Endothelial cell of umbilical vein (primary cell): ENCODE data around the gene CXCL11. TPM values are rescaled to one million over a fixed set of nuclear protein-coding genes. Genes with fewer than 3 reads are reported as not detected.

Source experiments
- BruUV-seq: library from RNA; stranded (reverse); fragments of 400-500 nt; replicated peaks from 2 replicates; lab custom pipeline; 2021; lab: Mats Ljungman, UMichigan
- CTCF ChIA-PET: fragments of 300-600, 350-600 bp; sonication (Branson Sonifier 250); formaldehyde crosslinking; loops from one replicate; lab custom pipeline; 2021; ENCODE audit warnings: antibody characterized with exemption, inconsistent platforms; lab: Charles Lee
- POLR2A ChIA-PET: fragments of 300-600, 350-600 bp; sonication (Branson Sonifier 250); formaldehyde crosslinking; loops from one replicate; lab custom pipeline; 2021; ENCODE audit warnings: antibody characterized with exemption, inconsistent platforms; lab: Charles Lee
- DNase-seq: peaks from one replicate; pipeline ENCODE4 v3.0.0-alpha.2; 2011; ENCODE audit warnings: low read depth, low spot score
- FAIRE-seq: peaks from 2 replicates; lab custom pipeline; 2011; peaks lifted over from hg19 to GRCh38; lab: Jason Lieb, UNC
- H2AFZ ChIP-seq: 2 replicates; pipeline ENCODE4 v1.6.0; 2012; ENCODE audit warnings: low read depth, low read length, control low read depth, inconsistent platforms
- H3K27ac ChIP-seq: 2 replicates; pipeline ENCODE4 v1.5.1; 2011; ENCODE audit warnings: low read depth, mild to moderate bottlenecking, control low read depth, low read length, moderate library complexity; ENCODE audit not compliant: insufficient read depth
- H3K27me3 ChIP-seq, 2 experiments: 2 replicates each; pipeline versions ENCODE4 v1.6.0 to v1.6.1; 2011; ENCODE audit warnings: low read length in 2 of 2, mixed read lengths in 1 of 2; ENCODE audit not compliant: control insufficient read depth in 2 of 2, insufficient read depth in 2 of 2
- H3K36me3 ChIP-seq, 2 experiments: 2 replicates in 1 of 2; 3 replicates in 1 of 2; pipeline ENCODE4 v1.5.1; 2011; ENCODE audit warnings: low read length in 2 of 2, mild to moderate bottlenecking in 1 of 2, moderate library complexity in 1 of 2; ENCODE audit not compliant: control insufficient read depth in 2 of 2, insufficient read depth in 2 of 2; ENCODE audit errors: extremely low read depth in 1 of 2
- H3K4me1 ChIP-seq: 3 replicates; pipeline ENCODE4 v1.5.1; 2011; ENCODE audit warnings: mild to moderate bottlenecking, low read length; ENCODE audit not compliant: control insufficient read depth, insufficient read depth; ENCODE audit errors: extremely low read depth
- H3K4me2 ChIP-seq: 2 replicates; pipeline ENCODE4 v1.6.1; 2011; ENCODE audit warnings: low read length, control low read depth, mixed read lengths; ENCODE audit not compliant: insufficient read depth
- H3K4me3 ChIP-seq, 3 experiments: fragments of 200-600 bp in 1 of 3; sonication (generic), shearing (Covaris generic) in 1 of 3; replicated peaks in 1 of 3; 2 replicates each; pipeline ENCODE4 v1.5.1; 2011 to 2016; ENCODE audit warnings: control low read depth in 3 of 3, low read length in 3 of 3, mild to moderate bottlenecking in 2 of 3, inconsistent platforms in 1 of 3, low read depth in 1 of 3, moderate library complexity in 1 of 3; ENCODE audit not compliant: insufficient read depth in 1 of 3
- H3K79me2 ChIP-seq: 2 replicates; pipeline ENCODE4 v1.6.0; 2012; ENCODE audit warnings: low read length, inconsistent platforms; ENCODE audit not compliant: control insufficient read depth, insufficient read depth
- H3K9ac ChIP-seq: replicated peaks from 2 replicates; pipeline ENCODE3; 2011; ENCODE audit warnings: low read length, control low read depth; ENCODE audit not compliant: insufficient read depth; ENCODE audit errors: extremely low read depth
- H3K9me1 ChIP-seq: replicated peaks from 3 replicates; pipeline ENCODE4 v1.6.0; 2011; ENCODE audit warnings: mild to moderate bottlenecking, low read length; ENCODE audit not compliant: control insufficient read depth, insufficient read depth; ENCODE audit errors: extremely low read depth
- H3K9me3 ChIP-seq: replicated peaks from 2 replicates; pipeline ENCODE4 v1.5.1; 2012; ENCODE audit warnings: low read length, inconsistent platforms; ENCODE audit not compliant: control insufficient read depth, insufficient read depth
- H4K20me1 ChIP-seq: replicated peaks from 2 replicates; pipeline ENCODE3; 2011; ENCODE audit warnings: mild to moderate bottlenecking, low read length; ENCODE audit not compliant: control insufficient read depth, insufficient read depth; ENCODE audit errors: extremely low read depth
- CTCF ChIP-seq, 2 donors: IDR thresholded peaks; 1 replicate in 1 of 2; 2 replicates in 1 of 2; pipeline ENCODE4 v1.5.1; 2011; ENCODE audit warnings: low read length in 2 of 2, mild to moderate bottlenecking in 2 of 2, moderate library complexity in 2 of 2, control low read depth in 1 of 2, inconsistent platforms in 1 of 2, low read depth in 1 of 2; ENCODE audit not compliant: insufficient read depth in 1 of 2; ENCODE audit errors: extremely low read depth in 1 of 2
- EZH2 ChIP-seq: IDR thresholded peaks from 2 replicates; pipeline ENCODE4 v1.6.1; 2012; ENCODE audit warnings: borderline replicate concordance, low read depth, mild to moderate bottlenecking, moderate library complexity, low read length, inconsistent platforms; ENCODE audit not compliant: severe bottlenecking
- FOS ChIP-seq: IDR thresholded peaks from 2 replicates; pipeline ENCODE4 v1.6.1; 2011; ENCODE audit warnings: mild to moderate bottlenecking, low read length, moderate library complexity, borderline replicate concordance; ENCODE audit not compliant: insufficient read depth
- GATA2 ChIP-seq: IDR thresholded peaks from 2 replicates; pipeline ENCODE4 v1.7.0; 2011; ENCODE audit warnings: low read depth, mild to moderate bottlenecking, moderate library complexity, mixed read lengths, low read length; ENCODE audit not compliant: insufficient read length, insufficient read depth
- JUN ChIP-seq: IDR thresholded peaks from 2 replicates; pipeline ENCODE4 v1.6.1; 2011; ENCODE audit warnings: borderline replicate concordance, low read depth; ENCODE audit not compliant: insufficient read length, insufficient read depth
- MAX ChIP-seq: IDR thresholded peaks from 2 replicates; pipeline ENCODE4 v1.6.1; 2011; ENCODE audit not compliant: insufficient read depth, insufficient read length
- MYC ChIP-seq: IDR thresholded peaks from one replicate; pipeline ENCODE4 v1.6.1; 2011; ENCODE audit warnings: mild to moderate bottlenecking, low read depth, low read length
- POLR2A ChIP-seq: IDR thresholded peaks from 2 replicates; pipeline ENCODE4 v1.6.1; 2012; ENCODE audit warnings: low read depth, mild to moderate bottlenecking, control low read depth, low read length
- POLR2AphosphoS5 ChIP-seq: IDR thresholded peaks from 2 replicates; pipeline ENCODE4 v1.6.1; 2012; ENCODE audit warnings: low read depth, mild to moderate bottlenecking, control low read depth, low read length, moderate library complexity; ENCODE audit not compliant: insufficient read depth
- dilution Hi-C: fragments of 300-500 bp; cut with MboI; formaldehyde crosslinking; loops from one replicate; pipeline ENCODE4 v1.15.0; 2019; ENCODE audit warnings: low sequenced_read_pairs; ENCODE audit not compliant: extremely low pct_ligation_motif_present
- intact Hi-C: fragments of 100-400 bp; cut with micrococcal nuclease; formaldehyde crosslinking; loops from one replicate; pipeline ENCODE4 v1.10.0; 2022
- polyA plus RNA-seq, 4 experiments: library from polyadenylated mRNA; depleted of rRNA in 3 of 4; stranded (reverse) in 3 of 4; unstranded in 1 of 4; fragments of >200 nt; gene quantifications; 2 replicates each; pipeline versions ENCODE4 v1.2.1 to v1.2.3, GENCODE V29; 2011 to 2012; ENCODE audit warnings: missing spikeins in 1 of 4
- total RNA-seq: library from RNA; stranded (reverse); gene quantifications from 2 replicates; pipeline ENCODE4 v1.2.3, GENCODE V29; 2021

Gene CXCL11
- total and polyA plus RNA-seq, 2 donors (not counting 3 experiments of a cell fraction or from before 2014, with no cell fraction given) = 0.91 to 1.1 TPM

- FAIRE-seq = no peak
These were observed 26.1 kb upstream of the CXCL11 start for GRCh38 chr4:76061982-76062381.

More at GRCh38 chr4:76061982-76062381, 26.1 kb upstream of the CXCL11 start:
- BruUV-seq = no TSS peak
- no peaks in the 10 kb centered on the region for H3K9me3 ChIP-seq
- H3K4me1 ChIP-seq = no peaks in the 10 kb centered on the region
- H3K9ac ChIP-seq = no peak overlapping the region
- peaks cover 21 to 46% of the 10 kb centered on the region in 2 experiments for H3K27me3 ChIP-seq
- DNase-seq = no peak
- H3K27ac ChIP-seq = no peak overlapping the region
- POLR2A ChIA-PET = interaction anchor here (0.6 kb wide), 1 partner anchor 46 kb away, joined by 3 read pairs; no protein-coding TSS in a partner anchor
- intact Hi-C loops (no loop called here), dilution Hi-C loops (no loop called here)
- H3K9me1 ChIP-seq = no peaks in the 10 kb centered on the region
- no peaks in the 10 kb centered on the region for H3K36me3 ChIP-seq
- H2AFZ ChIP-seq = no peak overlapping the region
- no peak for TF ChIP-seq JUN
- TF ChIP-seq EZH2 = no peak
- no peak for TF ChIP-seq FOS
- no peak for TF ChIP-seq POLR2A
- no peak for TF ChIP-seq POLR2AphosphoS5
- no peak for TF ChIP-seq GATA2
- TF ChIP-seq MYC = no peak
- no peak for TF ChIP-seq CTCF (IDR thresholded peaks at IDR 0.05; ENCODE audit: extremely low read depth in 1 of 2, insufficient read depth in 1 of 2, low read depth in 1 of 2, low read length in 2 of 2)
- no peak for TF ChIP-seq MAX
- no peaks in the 10 kb centered on the region for H3K79me2 ChIP-seq
- no peak overlapping the region for H3K4me2 ChIP-seq
- CTCF ChIA-PET = interaction anchor here (1.0 to 5.1 kb wide), 4 partner anchors 8 to 66 kb away, joined by 3 to 54 read pairs (median 8); partner anchors contain the start of gene CXCL11
- no peaks in the 10 kb centered on the region for H4K20me1 ChIP-seq
- H3K4me3 ChIP-seq = no peak overlapping the region
